CD4-positive, alpha-beta T cell (primary cell): Measurements from ENCODE around the gene NR2F6. TPM values are rescaled to one million over a fixed set of nuclear protein-coding genes. Genes with fewer than 3 reads are reported as not detected.

Source experiments
- ATAC-seq: fragments of 200-7000 bp; cut with Tn5 transposase; one replicate; pipeline ENCODE4 v1.10.0; 2022; ENCODE audit warnings: mild to moderate bottlenecking; ENCODE audit not compliant: poor library complexity
- CTCF ChIA-PET: fragments of 350-600 bp; sonication (Branson Sonifier 250); formaldehyde crosslinking; loops from one replicate; lab custom pipeline; 2021; ENCODE audit warnings: antibody characterized with exemption, inconsistent platforms; lab: Charles Lee
- POLR2A ChIA-PET: fragments of 350-600 bp; sonication (Branson Sonifier 250); formaldehyde crosslinking; loops from one replicate; lab custom pipeline; 2021; ENCODE audit warnings: antibody characterized with exemption, inconsistent platforms; lab: Charles Lee
- DNase-seq, 14 experiments: peaks; one replicate each; pipeline ENCODE4 v3.0.0-alpha.2; 2013 to 2020; ENCODE audit warnings: mixed read lengths in 2 of 14
- H3K27ac ChIP-seq, 2 donors: one replicate each; pipeline versions ENCODE4 v1.5.1 to v1.7.0; 2013; ENCODE audit warnings: low read length in 2 of 2, low read depth in 1 of 2, mild to moderate bottlenecking in 1 of 2
- H3K27me3 ChIP-seq, 2 experiments: 1 replicate in 1 of 2; 2 replicates in 1 of 2; pipeline versions ENCODE4 v1.6.1 to v1.7.0; 2013; ENCODE audit warnings: low read length in 2 of 2, control low read depth in 1 of 2, mild to moderate bottlenecking in 1 of 2, moderate library complexity in 1 of 2; ENCODE audit not compliant: insufficient read depth in 2 of 2, control insufficient read depth in 1 of 2
- H3K36me3 ChIP-seq: one replicate; pipeline ENCODE4 v1.6.1; 2013; ENCODE audit warnings: low read length, control low read depth; ENCODE audit not compliant: insufficient read depth
- H3K4me1 ChIP-seq: one replicate; pipeline ENCODE4 v1.6.1; 2013; ENCODE audit warnings: low read length, control low read depth; ENCODE audit not compliant: insufficient read depth
- H3K4me3 ChIP-seq: one replicate; pipeline ENCODE4 v1.5.1; 2013; ENCODE audit warnings: mild to moderate bottlenecking, low read length, moderate library complexity
- H3K9me3 ChIP-seq, 2 experiments: 1 replicate in 1 of 2; 2 replicates in 1 of 2; pipeline versions ENCODE4 v1.6.1 to v1.7.0; 2013; ENCODE audit warnings: low read length in 2 of 2, mild to moderate bottlenecking in 2 of 2, control low read depth in 1 of 2, moderate library complexity in 1 of 2; ENCODE audit not compliant: control insufficient read depth in 1 of 2, insufficient read depth in 1 of 2
- H3K27ac Mint-ChIP-seq: one replicate; pipeline ENCODE4 v1.8.0; 2020; ENCODE audit warnings: mixed read lengths
- H3K27me3 Mint-ChIP-seq: one replicate; pipeline ENCODE4 v1.8.0; 2021; ENCODE audit warnings: mixed read lengths
- H3K36me3 Mint-ChIP-seq: one replicate; pipeline ENCODE4 v1.8.0; 2021; ENCODE audit warnings: low read depth, mixed read lengths
- H3K4me1 Mint-ChIP-seq: one replicate; pipeline ENCODE4 v1.8.0; 2021; ENCODE audit warnings: low read depth, mixed read lengths
- H3K4me3 Mint-ChIP-seq: one replicate; pipeline ENCODE4 v1.8.0; 2020; ENCODE audit warnings: mild to moderate bottlenecking, mixed read lengths
- H3K9me3 Mint-ChIP-seq: one replicate; pipeline ENCODE4 v1.8.0; 2020; ENCODE audit warnings: mixed read lengths
- intact Hi-C, 2 experiments: fragments of 100-400 bp; cut with DNase I in 1 of 2; cut with micrococcal nuclease in 1 of 2; formaldehyde crosslinking; loops; one replicate each; pipeline versions ENCODE4 v1.15.1 to v1.9.0; 2023 to 2025; cut with DNase I, micrococcal nuclease
- total RNA-seq, 174 experiments: library from RNA in 2 of 174; stranded (reverse) in 2 of 174; gene quantifications; one replicate each; pipeline ENCODE4 v1.2.3 and lab custom pipeline; 2021 to 2026
- TF ChIP-seq, protein P1 (sequence below): fragments of 200-600 bp; IDR thresholded peaks from one replicate; pipeline ENCODE4 v1.8.0; 2022; ENCODE audit warnings: antibody characterized with exemption, mild to moderate bottlenecking

NR2F6 gene
- total RNA-seq, 2 experiments from 2014 or later: 0.74 to 1.1 TPM

DNA sequence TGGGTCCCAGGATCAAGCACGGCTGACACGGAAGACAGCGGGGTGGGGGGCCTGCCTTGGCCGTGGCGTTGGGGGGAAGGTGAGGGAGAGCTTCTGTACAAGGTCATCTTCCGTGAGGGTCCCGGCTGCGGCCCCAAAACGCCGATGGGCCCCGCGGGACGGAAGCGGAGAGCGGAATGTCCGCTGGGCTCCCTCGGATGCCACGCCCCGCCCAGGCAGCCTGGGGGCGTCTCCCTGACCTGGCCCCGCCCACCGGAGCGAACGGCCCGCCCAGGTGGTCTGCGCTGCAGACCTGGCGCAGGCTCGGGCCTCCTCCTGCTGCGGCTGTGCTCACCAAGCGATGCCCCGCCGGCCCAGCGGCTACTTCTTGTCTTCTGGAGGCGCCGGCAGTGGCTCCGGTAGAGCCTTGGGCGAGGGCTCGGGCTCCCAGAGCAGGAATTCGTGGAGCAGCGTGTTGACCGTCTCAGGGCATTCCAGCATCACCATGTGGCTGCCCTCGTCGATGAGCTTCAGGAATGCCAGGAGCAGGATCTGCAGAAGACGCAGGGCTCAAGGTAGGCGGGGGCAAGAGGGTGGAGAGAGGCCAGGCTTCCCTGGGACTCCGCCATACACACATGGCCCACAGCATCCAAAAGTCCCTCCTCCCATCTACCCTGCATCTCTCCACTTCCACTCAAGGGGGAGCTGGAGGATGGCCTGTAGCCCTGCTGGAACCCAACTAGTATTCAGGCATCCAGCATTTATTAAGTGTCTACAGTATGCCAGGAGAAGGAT, 46.8 kb upstream of the NR2F6 start:
- Mint-ChIP-seq H3K36me3 (no peaks in the 10 kb centered on the region), H3K27ac (peak overlapping the region; percentile 19), H3K4me3 (peak overlapping the region; percentile 92), H3K27me3 (peaks cover 4% of the 10 kb centered on the region), H3K4me1 (peaks cover 9% of the 10 kb centered on the region), H3K9me3 (no peaks in the 10 kb centered on the region)
- DNase-seq (peak; percentile 58 to 91 (median 71)), ATAC-seq (peak; percentile 98)
- Histone ChIP-seq H3K36me3 (no peaks in the 10 kb centered on the region), H3K27ac (no peak overlapping the region), H3K4me1 (peaks cover 18% of the 10 kb centered on the region), H3K27me3 (no peaks in the 10 kb centered on the region), H3K9me3 (peaks cover 0 to 5% of the 10 kb centered on the region in 2 experiments), H3K4me3 (peak overlapping the region; percentile 83)
- CTCF ChIA-PET: interaction anchor here (0.7 to 1.8 kb wide), 17 partner anchors 10 to 204 kb away, joined by 3 to 27 read pairs (median 5); partner anchors contain the start of genes ABHD8, ANKLE1, ANO8 and BABAM1
- POLR2A ChIA-PET: interaction anchor here (0.5 to 3.2 kb wide), 11 partner anchors 11 to 167 kb away, joined by 3 to 18 read pairs (median 3); partner anchors contain the start of genes ABHD8, DDA1, MRPL34 and MVB12A
- intact Hi-C loops: loop anchor here (1.0 to 5.0 kb wide), 8 partner anchors 11 to 175 kb away; partner anchors contain the start of genes ABHD8 (in 1 of the 2), ANO8 (in 1 of the 2), GTPBP3 (in 1 of the 2) and MRPL34 (in 1 of the 2)
- TF ChIP-seq, protein P1, sequence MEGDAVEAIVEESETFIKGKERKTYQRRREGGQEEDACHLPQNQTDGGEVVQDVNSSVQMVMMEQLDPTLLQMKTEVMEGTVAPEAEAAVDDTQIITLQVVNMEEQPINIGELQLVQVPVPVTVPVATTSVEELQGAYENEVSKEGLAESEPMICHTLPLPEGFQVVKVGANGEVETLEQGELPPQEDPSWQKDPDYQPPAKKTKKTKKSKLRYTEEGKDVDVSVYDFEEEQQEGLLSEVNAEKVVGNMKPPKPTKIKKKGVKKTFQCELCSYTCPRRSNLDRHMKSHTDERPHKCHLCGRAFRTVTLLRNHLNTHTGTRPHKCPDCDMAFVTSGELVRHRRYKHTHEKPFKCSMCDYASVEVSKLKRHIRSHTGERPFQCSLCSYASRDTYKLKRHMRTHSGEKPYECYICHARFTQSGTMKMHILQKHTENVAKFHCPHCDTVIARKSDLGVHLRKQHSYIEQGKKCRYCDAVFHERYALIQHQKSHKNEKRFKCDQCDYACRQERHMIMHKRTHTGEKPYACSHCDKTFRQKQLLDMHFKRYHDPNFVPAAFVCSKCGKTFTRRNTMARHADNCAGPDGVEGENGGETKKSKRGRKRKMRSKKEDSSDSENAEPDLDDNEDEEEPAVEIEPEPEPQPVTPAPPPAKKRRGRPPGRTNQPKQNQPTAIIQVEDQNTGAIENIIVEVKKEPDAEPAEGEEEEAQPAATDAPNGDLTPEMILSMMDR: peak; percentile 84

DNA sequence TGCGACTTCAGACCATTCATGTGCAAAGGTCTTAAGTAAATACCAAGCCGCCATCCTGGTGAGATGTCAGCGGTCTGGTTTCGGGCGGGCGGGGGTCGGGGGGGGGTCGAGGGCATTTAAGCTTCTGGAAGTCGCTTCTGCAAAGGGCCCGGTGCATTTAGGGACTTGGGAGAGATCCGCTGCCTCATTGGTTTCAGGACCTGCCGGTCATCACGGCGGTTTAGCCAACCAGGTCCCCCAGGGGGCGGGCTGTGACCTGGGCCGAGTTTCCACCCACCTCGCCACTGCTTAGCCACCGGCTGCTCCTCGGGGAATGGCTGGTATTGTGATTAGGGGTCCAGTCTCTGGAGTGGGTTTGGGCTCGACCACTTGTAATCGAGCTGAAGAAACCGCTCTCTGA, 43.8 kb upstream of the NR2F6 start:
- H3K27me3 ChIP-seq: no peaks in the 10 kb centered on the region
- H3K4me1 Mint-ChIP-seq: peaks cover 9% of the 10 kb centered on the region
- no peak overlapping the region for H3K4me3 Mint-ChIP-seq
- H3K9me3 ChIP-seq: peaks cover 0 to 5% of the 10 kb centered on the region in 2 experiments
- TF ChIP-seq, protein P1: no peak
- no peaks in the 10 kb centered on the region for H3K36me3 Mint-ChIP-seq
- peak in 5 of 14 experiments; percentile 18 to 65 (median 32) for DNase-seq
- H3K27ac ChIP-seq: no peak overlapping the region
- peaks cover 4% of the 10 kb centered on the region for H3K27me3 Mint-ChIP-seq
- ChIA-PET CTCF (no interaction called here), POLR2A (no interaction called here)
- no peak overlapping the region for H3K4me3 ChIP-seq
- no peaks in the 10 kb centered on the region for H3K9me3 Mint-ChIP-seq
- peaks cover 18% of the 10 kb centered on the region for H3K4me1 ChIP-seq
- ATAC-seq: no peak
- H3K27ac Mint-ChIP-seq: no peak overlapping the region
- H3K36me3 ChIP-seq: no peaks in the 10 kb centered on the region
- intact Hi-C loops: no loop called here

DNA sequence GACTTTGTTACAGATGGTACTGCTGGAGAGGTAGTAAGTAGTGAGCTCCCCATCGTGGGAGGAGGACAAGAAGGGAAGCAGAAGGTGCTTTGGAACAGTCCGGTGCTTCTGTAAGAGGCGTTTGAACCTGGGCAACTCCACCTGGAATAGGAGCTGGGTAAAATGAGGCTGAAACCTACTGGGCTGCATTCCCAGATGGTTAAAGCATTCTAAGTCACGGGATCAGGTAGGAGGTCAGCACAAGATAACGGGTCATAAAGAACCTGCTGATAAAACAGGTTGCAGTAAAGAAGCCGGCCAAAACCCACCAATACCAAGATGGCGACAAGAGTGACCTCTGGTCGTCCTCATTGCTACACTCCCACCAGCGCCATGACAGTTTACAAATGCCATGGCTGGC, 41.0 kb upstream of the NR2F6 start:
- peaks cover 8% of the 10 kb centered on the region for H3K4me1 Mint-ChIP-seq
- peaks cover 9% of the 10 kb centered on the region for H3K27me3 Mint-ChIP-seq
- H3K36me3 ChIP-seq: no peaks in the 10 kb centered on the region
- no peak overlapping the region for H3K27ac Mint-ChIP-seq
- H3K9me3 ChIP-seq: no peaks in the 10 kb centered on the region
- no peaks in the 10 kb centered on the region for H3K9me3 Mint-ChIP-seq
- no peak for ATAC-seq
- H3K4me3 Mint-ChIP-seq: no peak overlapping the region
- H3K36me3 Mint-ChIP-seq: no peaks in the 10 kb centered on the region
- no peak overlapping the region for H3K27ac ChIP-seq
- ChIA-PET POLR2A (no interaction called here), CTCF (interaction anchor here (0.6 kb wide), 1 partner anchor 213 kb away, joined by 3 read pairs; no protein-coding TSS in a partner anchor)
- no peak for DNase-seq
- TF ChIP-seq, protein P1: no peak
- intact Hi-C loops: no loop called here
- peaks cover 18% of the 10 kb centered on the region for H3K4me1 ChIP-seq
- H3K27me3 ChIP-seq: no peaks in the 10 kb centered on the region
- no peak overlapping the region for H3K4me3 ChIP-seq
